Ectodermal cell (in vitro differentiated cells): Measurements from ENCODE around the gene UFC1. TPM values are rescaled to one million over a fixed set of nuclear protein-coding genes. Genes with fewer than 3 reads are reported as not detected.
A peak's percentile ranks its signal among the peaks of the same experiment; 100 is the strongest.
"Not testable (repeated sequence)": the region's sequence is repeated elsewhere in the genome, so short reads cannot be mapped to it uniquely, and the experiment has no call there.

Experiments
- H3K27ac ChIP-seq: 2 replicates; pipeline ENCODE4 v1.7.0; 2013; ENCODE audit warnings: mild to moderate bottlenecking, low read depth, low read length; ENCODE audit not compliant: insufficient read depth, poor library complexity, severe bottlenecking
- H3K27me3 ChIP-seq: 2 replicates; pipeline ENCODE4 v1.7.0; 2013; ENCODE audit warnings: mild to moderate bottlenecking, low read length; ENCODE audit not compliant: insufficient read depth, control insufficient read depth, poor library complexity, severe bottlenecking
- H3K36me3 ChIP-seq: one replicate; pipeline ENCODE4 v1.7.0; 2013; ENCODE audit warnings: low read length; ENCODE audit not compliant: control insufficient read depth, insufficient read depth
- H3K4me1 ChIP-seq: one replicate; pipeline ENCODE4 v1.7.0; 2013; ENCODE audit warnings: low read length; ENCODE audit not compliant: control insufficient read depth, insufficient read depth
- H3K4me3 ChIP-seq: 2 replicates; pipeline ENCODE4 v1.7.0; 2013; ENCODE audit warnings: low read depth, low read length, control low read depth; ENCODE audit not compliant: insufficient read depth
- H3K9me3 ChIP-seq: 2 replicates; pipeline ENCODE4 v1.7.0; 2013; ENCODE audit warnings: mild to moderate bottlenecking, low read length, moderate library complexity; ENCODE audit not compliant: control insufficient read depth
- WGBS, 2 experiments: methylation state at CpG; one replicate each; pipeline ENCODE4 v1.1.7; 2013; ENCODE audit warnings: missing lambda C conversion rate in 2 of 2; 5-methylcytosine and 5-hydroxymethylcytosine counted together
- polyA plus RNA-seq, 4 experiments: library from polyadenylated mRNA; stranded (reverse); fragments of 50-300 nt; gene quantifications; one replicate each; pipeline ENCODE4 v1.2.3, GENCODE V29; 2013

Gene UFC1
- polyA plus RNA-seq (2013, experiment 1 of 4), result 123 TPM
- polyA plus RNA-seq (2013, experiment 2 of 4), result 127 TPM
- 123 TPM for polyA plus RNA-seq (2013, experiment 3 of 4)
- 139 TPM for polyA plus RNA-seq (2013, experiment 4 of 4)

DNA sequence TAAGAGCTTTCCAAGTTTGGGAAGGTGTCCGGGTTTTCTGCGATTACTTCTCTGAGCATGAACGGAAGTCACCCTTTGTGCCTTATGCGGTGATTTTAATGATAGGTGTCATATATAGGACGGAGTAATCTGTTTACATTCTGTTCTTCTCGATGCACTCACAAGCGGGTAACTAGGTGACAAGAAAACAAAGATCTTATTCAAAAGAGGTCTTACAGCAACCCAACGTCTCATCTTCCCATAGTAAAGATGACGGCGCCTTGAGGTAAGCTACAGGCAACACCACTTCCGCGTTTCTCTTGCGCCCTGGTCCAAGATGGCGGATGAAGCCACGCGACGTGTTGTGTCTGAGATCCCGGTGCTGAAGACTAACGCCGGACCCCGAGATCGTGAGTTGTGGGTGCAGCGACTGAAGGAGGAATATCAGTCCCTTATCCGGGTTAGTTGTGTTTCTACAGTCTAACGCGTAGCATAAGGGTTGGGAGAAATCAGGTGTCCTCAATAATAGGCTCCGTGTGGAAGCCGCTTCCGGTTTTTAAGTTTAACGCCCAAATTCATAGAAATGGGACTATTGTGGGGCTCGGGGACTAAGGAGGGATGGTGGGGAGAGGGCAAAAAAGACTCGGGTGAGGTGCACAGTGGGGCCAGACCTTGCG, at the start of gene UFC1:
Gene UFC1 (plus strand): TSS at position 297 of the 656 bp plus-strand sequence. CDS start 20 bp downstream, at position 317.
- H3K4me1 ChIP-seq, result no peaks in the 10 kb centered on the region
- no peaks in the 10 kb centered on the region for H3K27me3 ChIP-seq
- 2% methylated on average over 33 of the region's 33 CpGs for WGBS, 2 experiments
- H3K36me3 ChIP-seq, result peaks cover 11% of the 10 kb centered on the region
- peak within 1 kb of the TSS; percentile 82 for H3K4me3 ChIP-seq
- H3K27ac ChIP-seq, result peak within 1 kb of the TSS; percentile 92
- H3K9me3 ChIP-seq, result no peaks in the 10 kb centered on the region

DNA sequence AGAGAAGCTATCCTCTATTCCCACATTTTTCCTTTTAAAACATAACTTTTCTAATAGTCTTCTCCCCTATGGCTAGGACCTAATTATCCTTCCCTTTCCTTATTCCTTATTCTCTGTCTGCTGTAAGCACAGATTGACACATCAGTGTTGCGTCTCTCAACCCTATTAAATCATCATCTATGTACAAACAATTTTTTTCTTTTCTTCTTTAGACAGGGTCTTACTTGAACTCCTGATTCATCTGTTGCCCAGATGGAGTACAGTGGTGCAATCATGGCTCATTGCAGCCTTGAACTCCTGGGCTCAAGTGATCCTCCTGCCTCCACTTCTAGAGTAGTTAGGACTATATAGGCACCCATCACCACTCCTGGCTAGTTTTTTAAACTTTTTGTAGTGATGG, 47.3 kb upstream of the UFC1 start:
- WGBS, 2 experiments, result 90 to 91% methylated on average over 1 of the region's 1 CpG
- Histone ChIP-seq H3K27ac (no peak overlapping the region), H3K4me1 (no peaks in the 10 kb centered on the region), H3K9me3 (no peaks in the 10 kb centered on the region), H3K36me3 (no peaks in the 10 kb centered on the region), H3K27me3 (no peaks in the 10 kb centered on the region), H3K4me3 (no peak overlapping the region)

DNA sequence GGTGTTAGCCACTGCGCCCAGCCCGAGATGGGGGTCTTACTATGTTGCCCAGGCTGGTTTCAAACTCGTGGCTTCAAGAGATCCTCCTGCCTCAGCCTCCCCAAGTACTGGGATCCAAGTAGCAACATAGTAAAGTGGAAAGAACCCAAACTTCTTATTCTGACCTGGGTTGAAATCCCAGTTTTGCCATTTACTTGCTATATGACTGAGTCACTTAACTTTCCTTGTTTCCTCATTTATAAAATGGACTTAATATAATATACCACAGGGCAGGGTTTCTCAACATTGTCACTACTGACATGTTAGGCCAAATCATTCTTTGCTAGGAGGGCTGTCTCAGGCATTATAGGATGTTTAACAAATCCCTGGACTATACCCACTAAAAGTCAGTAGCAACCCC, 42.7 kb upstream of the UFC1 start:
- no peaks in the 10 kb centered on the region for H3K27me3 ChIP-seq
- no peak overlapping the region for H3K4me3 ChIP-seq
- no peak overlapping the region for H3K27ac ChIP-seq
- no peaks in the 10 kb centered on the region for H3K9me3 ChIP-seq
- no peaks in the 10 kb centered on the region for H3K36me3 ChIP-seq
- WGBS, 2 experiments, result 94 to 96% methylated on average over 3 of the region's 3 CpGs
- H3K4me1 ChIP-seq, result no peaks in the 10 kb centered on the region

DNA sequence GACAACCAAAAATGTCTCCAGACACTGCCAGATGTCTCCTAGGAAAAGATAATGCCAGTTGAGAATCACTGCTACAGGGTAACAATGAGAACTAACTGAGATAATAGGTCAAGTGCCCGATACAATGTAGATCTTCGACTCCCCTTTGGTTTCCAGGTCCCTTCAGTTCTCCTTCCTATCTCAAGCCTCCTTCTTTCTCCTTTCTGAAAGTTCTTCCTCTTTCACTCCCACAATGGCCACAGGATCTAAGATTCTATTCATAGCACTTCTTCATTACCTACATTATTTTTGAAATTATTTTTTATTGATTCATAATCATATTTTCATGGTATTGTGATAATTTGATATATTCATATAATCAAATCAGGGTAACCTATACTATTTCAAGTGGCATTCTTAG, 42.3 kb upstream of the UFC1 start:
- Histone ChIP-seq H3K4me3 (no peak overlapping the region), H3K9me3 (no peaks in the 10 kb centered on the region), H3K27ac (no peak overlapping the region), H3K36me3 (no peaks in the 10 kb centered on the region), H3K4me1 (no peaks in the 10 kb centered on the region), H3K27me3 (no peaks in the 10 kb centered on the region)
- 95 to 96% methylated on average over 2 of the region's 2 CpGs for WGBS, 2 experiments

DNA sequence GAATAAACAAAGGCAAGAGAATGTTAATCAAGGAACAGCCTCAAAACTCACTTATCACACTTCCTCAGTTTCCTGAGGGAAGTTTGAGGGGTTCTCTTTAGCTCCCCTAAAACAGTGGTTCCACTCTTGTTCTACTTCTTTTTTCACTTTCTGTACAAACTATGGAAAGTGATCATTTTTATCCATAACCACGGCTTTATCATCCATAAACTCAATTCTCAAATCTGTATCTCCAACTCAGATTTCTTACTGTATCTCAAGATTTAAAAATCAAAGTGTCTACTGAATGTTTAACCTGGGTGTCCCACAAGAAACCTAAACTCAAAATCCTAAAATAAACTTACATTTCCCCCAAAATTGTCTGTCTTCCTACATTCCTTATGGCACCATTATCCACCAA, 39.9 kb upstream of the UFC1 start:
- Histone ChIP-seq H3K4me1 (peaks cover 5% of the 10 kb centered on the region), H3K27me3 (no peaks in the 10 kb centered on the region), H3K36me3 (no peaks in the 10 kb centered on the region), H3K9me3 (no peaks in the 10 kb centered on the region), H3K27ac (no peak overlapping the region), H3K4me3 (no peak overlapping the region)
- 79 to 93% methylated on average over 1 of the region's 1 CpG for WGBS, 2 experiments

DNA sequence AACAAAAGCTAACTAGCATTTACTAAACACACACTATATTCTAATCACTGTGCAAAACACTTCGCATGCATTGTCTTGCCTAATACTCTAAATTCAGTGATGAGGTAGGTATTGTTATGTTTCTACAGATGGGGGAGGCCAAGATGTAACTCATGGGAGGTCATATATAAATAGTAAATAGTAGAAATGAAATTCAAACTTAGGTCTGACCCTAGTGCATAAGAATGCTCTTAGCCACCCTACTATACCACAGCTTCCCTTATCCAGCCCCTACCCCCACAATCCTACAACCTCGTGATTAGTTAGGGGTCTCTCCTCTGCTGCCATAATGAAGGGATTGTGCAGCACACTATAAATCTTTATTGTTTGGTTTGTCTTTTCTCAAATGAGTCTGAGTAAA, 39.2 kb upstream of the UFC1 start:
- Histone ChIP-seq H3K36me3 (no peaks in the 10 kb centered on the region), H3K4me1 (peaks cover 12% of the 10 kb centered on the region), H3K4me3 (no peak overlapping the region), H3K9me3 (no peaks in the 10 kb centered on the region), H3K27ac (no peak overlapping the region), H3K27me3 (no peaks in the 10 kb centered on the region)
- 81 to 100% methylated on average over 1 to 2 of the region's 2 CpGs for WGBS, 2 experiments

DNA sequence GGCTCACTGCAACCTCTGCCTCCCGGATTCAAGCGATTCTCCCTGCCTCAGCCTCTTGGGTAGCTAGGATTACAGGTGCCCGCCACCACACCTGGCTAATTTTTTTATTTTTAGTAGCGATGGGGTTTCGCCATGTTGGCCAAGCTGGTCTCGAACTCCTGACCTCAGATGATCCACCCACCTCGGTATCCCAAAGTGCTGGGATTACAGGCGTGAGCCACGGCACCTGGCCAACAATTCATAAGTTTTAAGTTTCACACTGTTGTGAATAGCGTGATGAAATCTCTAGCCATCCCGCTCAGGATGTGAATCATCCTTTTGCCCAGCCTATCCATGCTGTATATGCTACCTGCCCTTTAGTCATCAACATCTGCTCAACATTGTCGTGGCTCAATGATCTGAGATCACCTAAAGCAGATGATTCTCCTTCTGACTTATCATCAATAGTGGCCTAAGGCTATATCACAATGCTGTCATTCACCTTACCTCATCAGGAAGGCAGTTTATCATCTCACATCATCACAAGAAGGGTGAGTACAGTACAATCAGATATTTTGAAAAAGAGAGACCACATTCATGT, 38.6 kb upstream of the UFC1 start:
- 94% methylated on average over 12 of the region's 12 CpGs for WGBS, 2 experiments
- H3K4me3 ChIP-seq, result no peak overlapping the region
- no peaks in the 10 kb centered on the region for H3K27me3 ChIP-seq
- H3K36me3 ChIP-seq, result peaks cover 4% of the 10 kb centered on the region
- peaks cover 12% of the 10 kb centered on the region for H3K4me1 ChIP-seq
- no peak overlapping the region for H3K27ac ChIP-seq
- no peaks in the 10 kb centered on the region for H3K9me3 ChIP-seq

DNA sequence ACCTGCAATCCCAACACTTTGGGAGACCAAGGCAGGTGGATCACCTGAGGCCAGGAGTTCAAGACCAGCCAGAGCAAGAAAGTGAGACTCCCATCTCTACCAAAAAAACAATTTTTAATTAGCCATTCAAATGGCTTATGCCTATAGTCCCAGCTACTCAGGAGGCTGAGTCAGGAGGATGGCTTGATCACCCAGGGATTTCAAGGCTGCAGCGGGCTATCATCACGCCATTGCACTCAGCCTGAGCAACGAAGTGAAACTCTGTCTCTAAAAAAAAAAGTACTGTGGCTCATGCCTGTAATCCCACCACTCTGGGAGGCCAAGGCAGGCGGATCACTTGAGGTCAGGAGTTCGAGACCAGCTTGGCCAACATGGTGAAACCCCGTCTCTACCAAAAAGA, 37.8 kb upstream of the UFC1 start:
- H3K4me3 ChIP-seq, result not testable (repeated sequence)

DNA sequence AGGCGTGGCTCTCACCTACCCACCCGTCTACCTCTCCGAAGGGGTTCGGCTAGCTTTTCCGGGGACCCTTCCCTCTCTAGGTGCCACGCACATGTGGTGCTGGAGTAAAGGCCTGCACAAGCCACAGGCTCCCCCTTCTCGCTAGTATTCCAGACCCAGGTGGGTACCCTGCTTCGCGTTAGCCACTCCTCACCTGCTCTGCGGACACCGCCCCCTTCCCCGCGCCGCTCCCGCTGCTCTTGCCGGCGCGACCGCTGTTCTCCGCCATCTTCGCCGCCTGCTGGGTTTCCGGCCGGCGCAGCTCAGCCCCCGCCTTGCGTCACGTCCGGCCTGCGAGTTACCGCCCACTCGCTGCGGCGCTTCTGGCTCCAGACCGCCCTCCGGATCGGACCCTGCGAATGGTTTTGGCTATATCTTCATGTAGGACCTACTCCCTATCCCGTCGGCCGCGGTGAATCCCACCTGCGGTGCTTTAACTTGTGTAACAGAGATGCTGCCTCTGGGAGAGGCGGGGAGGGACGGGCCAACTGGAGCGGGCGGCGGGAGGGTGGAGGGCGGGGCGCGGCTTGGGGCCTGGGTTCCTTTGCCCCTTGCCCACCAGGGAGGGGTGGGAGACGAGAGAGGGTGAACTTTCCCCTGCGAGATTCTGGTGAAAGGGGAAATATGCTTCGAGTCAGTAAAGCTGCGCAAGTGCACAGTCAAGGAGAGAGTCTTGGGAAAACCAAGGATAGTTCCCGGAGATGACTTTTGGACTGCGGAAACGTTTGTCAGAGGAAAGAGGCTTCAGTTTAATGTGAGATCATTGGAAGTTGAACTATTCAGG, 35.8 kb upstream of the UFC1 start, which contains the start of the genes NIT1 and PFDN2:
Gene NIT1 (plus strand): TSS at position 347 of the 823 bp plus-strand sequence. CDS start 72 bp downstream, at position 419.
Gene PFDN2 (minus strand): TSS at position 279 of the 823 bp plus-strand sequence. CDS start 11 bp downstream, at position 268.
- Histone ChIP-seq H3K9me3 (no peaks in the 10 kb centered on the region), H3K4me3 (peak within 1 kb of the TSS; percentile 81), H3K4me1 (peaks cover 12% of the 10 kb centered on the region), H3K36me3 (peaks cover 31% of the 10 kb centered on the region), H3K27me3 (no peaks in the 10 kb centered on the region), H3K27ac (peak within 1 kb of the TSS; percentile 79)
- 0% methylated on average over 58 of the region's 58 CpGs for WGBS, 2 experiments

More for the DNA sequence above, 37.8 kb upstream of the UFC1 start:
- not testable (repeated sequence) for H3K9me3 ChIP-seq, H3K27ac ChIP-seq, H3K27me3 ChIP-seq
- 91 to 95% methylated on average over 6 of the region's 6 CpGs for WGBS, 2 experiments
- peaks cover 12% of the 10 kb centered on the region for H3K4me1 ChIP-seq
- peaks cover 11% of the 10 kb centered on the region for H3K36me3 ChIP-seq
